H1 (cell line): ENCODE results near the gene ATE1. TPM values are rescaled to one million over a fixed set of nuclear protein-coding genes. Genes with fewer than 3 reads are reported as not detected.

Experiments
- CHD7 ChIP-seq: fragments of 300-600 bp; sonication (generic); IDR thresholded peaks from 2 replicates; pipeline ENCODE4 v1.7.1; 2012; ENCODE audit warnings: low read length, moderate library complexity, mild to moderate bottlenecking, inconsistent platforms; ENCODE audit not compliant: insufficient replicate concordance
- HDAC2 ChIP-seq, 2 experiments: fragments of 300-600 bp in 1 of 2; sonication (generic) in 1 of 2; IDR thresholded peaks; 2 replicates each; pipeline ENCODE4 v1.6.1; 2011 to 2012; ENCODE audit warnings: low read depth in 2 of 2, low read length in 2 of 2, mild to moderate bottlenecking in 2 of 2, moderate library complexity in 2 of 2, borderline replicate concordance in 1 of 2, inconsistent platforms in 1 of 2
- polyA plus RNA-seq, 7 experiments: library from polyadenylated mRNA; depleted of rRNA in 3 of 7; stranded (reverse) in 5 of 7; unstranded in 2 of 7; fragments of >200 nt in 5 of 7; fragments of 200-250 nt in 2 of 7; gene quantifications; 1 replicate in 5 of 7; 2 replicates in 1 of 7; 4 replicates in 1 of 7; pipeline versions ENCODE4 v1.2.1 to v1.2.3, GENCODE V29; 2011 to 2013; ENCODE audit warnings: missing spikeins in 2 of 7, mixed read lengths in 2 of 7
- total RNA-seq: library from RNA; stranded (reverse); fragmentation: NEBNext Ultra II Directional; extraction: Animal tissue kit (Norgen Biotek cat#: 25700); gene quantifications from 2 replicates; pipeline ENCODE4 v1.2.1, GENCODE V29; 2021

Gene ATE1
- total and polyA plus RNA-seq, 2 of the 8 experiments (the other 6 are each of a cell fraction or from before 2014, with no cell fraction given) = 8.8 to 26.9 TPM

GRCh38 chr10:121860810-121861209, 67.0 kb downstream of the ATE1 start (continued):
- TF ChIP-seq CHD7 (no peak), HDAC2 (IDR thresholded peaks at IDR 0.05; ENCODE audit: borderline replicate concordance in 1 of 2, low read depth in 2 of 2, low read length in 2 of 2) (no peak)
